Mammary epithelial cell (primary cell): ENCODE measurements around the gene DGKQ.

Experiments
- EZH2 ChIP-seq: IDR thresholded peaks from 2 replicates; pipeline ENCODE4 v1.6.1; 2012; ENCODE audit warnings: low read length, inconsistent platforms, borderline replicate concordance
- TF ChIP-seq, protein P1 (sequence below), 2 donors: IDR thresholded peaks in 1 of 2; conservative IDR thresholded peaks in 1 of 2; 2 replicates each; pipeline ENCODE4 v1.5.1; 2011 to 2012; ENCODE audit warnings: inconsistent platforms in 2 of 2, low read length in 2 of 2, mild to moderate bottlenecking in 2 of 2, control low read depth in 1 of 2, low read depth in 1 of 2; ENCODE audit not compliant: insufficient read depth in 1 of 2; ENCODE audit errors: extremely low read depth in 1 of 2

GRCh38 chr4:1021386-1022050, 48.1 kb upstream of the DGKQ start:
- TF ChIP-seq, protein P1, sequence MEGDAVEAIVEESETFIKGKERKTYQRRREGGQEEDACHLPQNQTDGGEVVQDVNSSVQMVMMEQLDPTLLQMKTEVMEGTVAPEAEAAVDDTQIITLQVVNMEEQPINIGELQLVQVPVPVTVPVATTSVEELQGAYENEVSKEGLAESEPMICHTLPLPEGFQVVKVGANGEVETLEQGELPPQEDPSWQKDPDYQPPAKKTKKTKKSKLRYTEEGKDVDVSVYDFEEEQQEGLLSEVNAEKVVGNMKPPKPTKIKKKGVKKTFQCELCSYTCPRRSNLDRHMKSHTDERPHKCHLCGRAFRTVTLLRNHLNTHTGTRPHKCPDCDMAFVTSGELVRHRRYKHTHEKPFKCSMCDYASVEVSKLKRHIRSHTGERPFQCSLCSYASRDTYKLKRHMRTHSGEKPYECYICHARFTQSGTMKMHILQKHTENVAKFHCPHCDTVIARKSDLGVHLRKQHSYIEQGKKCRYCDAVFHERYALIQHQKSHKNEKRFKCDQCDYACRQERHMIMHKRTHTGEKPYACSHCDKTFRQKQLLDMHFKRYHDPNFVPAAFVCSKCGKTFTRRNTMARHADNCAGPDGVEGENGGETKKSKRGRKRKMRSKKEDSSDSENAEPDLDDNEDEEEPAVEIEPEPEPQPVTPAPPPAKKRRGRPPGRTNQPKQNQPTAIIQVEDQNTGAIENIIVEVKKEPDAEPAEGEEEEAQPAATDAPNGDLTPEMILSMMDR (conservative IDR thresholded peaks at IDR 0.05 in 1 of 2, IDR thresholded peaks at IDR 0.05 in 1 of 2; ENCODE audit: extremely low read depth in 1 of 2, insufficient read depth in 1 of 2, low read depth in 1 of 2, low read length in 2 of 2) = no peak
- TF ChIP-seq EZH2 = no peak
